Measurements from ENCODE around the gene LPP. TPM values are rescaled to one million over a fixed set of nuclear protein-coding genes. Genes with fewer than 3 reads are reported as not detected.

Gene LPP
- total RNA-seq, 1 donor from 2014 or later = 184 TPM

GRCh38 chr3:188205992-188206416 lies 52.0 kb downstream of the LPP start:
- Mint-ChIP-seq H3K27me3 (ENCODE audit: unreplicated experiment) (no peaks in the 10 kb centered on the region), H3K27ac (ENCODE audit: unreplicated experiment) (no peak overlapping the region), H3K36me3 (ENCODE audit: unreplicated experiment) (peaks cover 11% of the 10 kb centered on the region), H3K9me3 (ENCODE audit: unreplicated experiment) (no peaks in the 10 kb centered on the region), H3K4me1 (ENCODE audit: unreplicated experiment) (peaks cover 46% of the 10 kb centered on the region), H3K4me3 (ENCODE audit: unreplicated experiment) (no peak overlapping the region)
- no peak for DNase-seq (ENCODE audit: extremely low spot score, unreplicated experiment)
- peak; percentile 11 for TF ChIP-seq CTCF (IDR thresholded peaks at IDR 0.05)

- Mint-ChIP-seq H3K9me3 (ENCODE audit: unreplicated experiment) (no peaks in the 10 kb centered on the region), H3K4me1 (ENCODE audit: unreplicated experiment) (peaks cover 54% of the 10 kb centered on the region), H3K27me3 (ENCODE audit: unreplicated experiment) (no peaks in the 10 kb centered on the region), H3K27ac (ENCODE audit: unreplicated experiment) (peak overlapping the region; percentile 15), H3K36me3 (ENCODE audit: unreplicated experiment) (peaks cover 13% of the 10 kb centered on the region), H3K4me3 (ENCODE audit: unreplicated experiment) (no peak overlapping the region)
- no peak for TF ChIP-seq CTCF (IDR thresholded peaks at IDR 0.05)
- no peak for DNase-seq (ENCODE audit: extremely low spot score, unreplicated experiment)
Observed at GRCh38 chr3:188206787-188207186, 52.8 kb downstream of the LPP start.

- H3K4me3 Mint-ChIP-seq (ENCODE audit: unreplicated experiment) = peak overlapping the region; percentile 19
- no peak for DNase-seq (ENCODE audit: extremely low spot score, unreplicated experiment)
Observed at GRCh38 chr3:188207941-188208515, 54.1 kb downstream of the LPP start.

GRCh38 chr3:188208516-188208981 lies 54.6 kb downstream of the LPP start:
- H3K27me3 Mint-ChIP-seq (ENCODE audit: unreplicated experiment) = no peaks in the 10 kb centered on the region
- no peaks in the 10 kb centered on the region for H3K9me3 Mint-ChIP-seq (ENCODE audit: unreplicated experiment)
- peaks cover 13% of the 10 kb centered on the region for H3K36me3 Mint-ChIP-seq (ENCODE audit: unreplicated experiment)
- peak overlapping the region; percentile 85 for H3K27ac Mint-ChIP-seq (ENCODE audit: unreplicated experiment)
- TF ChIP-seq CTCF (IDR thresholded peaks at IDR 0.05) = no peak
- H3K4me1 Mint-ChIP-seq (ENCODE audit: unreplicated experiment) = peaks cover 65% of the 10 kb centered on the region
- DNase-seq (ENCODE audit: extremely low spot score, unreplicated experiment) = no peak
- H3K4me3 Mint-ChIP-seq (ENCODE audit: unreplicated experiment) = peak overlapping the region; percentile 19

More at GRCh38 chr3:188207941-188208515, 54.1 kb downstream of the LPP start:
- TF ChIP-seq CTCF (IDR thresholded peaks at IDR 0.05) = no peak
- Mint-ChIP-seq H3K36me3 (ENCODE audit: unreplicated experiment) (peaks cover 13% of the 10 kb centered on the region), H3K27me3 (ENCODE audit: unreplicated experiment) (no peaks in the 10 kb centered on the region), H3K9me3 (ENCODE audit: unreplicated experiment) (no peaks in the 10 kb centered on the region), H3K27ac (ENCODE audit: unreplicated experiment) (peak overlapping the region; percentile 85), H3K4me1 (ENCODE audit: unreplicated experiment) (peaks cover 61% of the 10 kb centered on the region)

GRCh38 chr3:188209034-188209433 lies 55.1 kb downstream of the LPP start:
- no peaks in the 10 kb centered on the region for H3K27me3 Mint-ChIP-seq (ENCODE audit: unreplicated experiment)
- H3K27ac Mint-ChIP-seq (ENCODE audit: unreplicated experiment) = peak overlapping the region; percentile 85
- peaks cover 67% of the 10 kb centered on the region for H3K4me1 Mint-ChIP-seq (ENCODE audit: unreplicated experiment)
- DNase-seq (ENCODE audit: extremely low spot score, unreplicated experiment) = no peak
- H3K36me3 Mint-ChIP-seq (ENCODE audit: unreplicated experiment) = peaks cover 13% of the 10 kb centered on the region
- no peaks in the 10 kb centered on the region for H3K9me3 Mint-ChIP-seq (ENCODE audit: unreplicated experiment)
- TF ChIP-seq CTCF (IDR thresholded peaks at IDR 0.05) = no peak
- no peak overlapping the region for H3K4me3 Mint-ChIP-seq (ENCODE audit: unreplicated experiment)

Data from osteocyte (in vitro differentiated cells).